ENCODE results near the gene COL8A1. TPM values are rescaled to one million over a fixed set of nuclear protein-coding genes. Genes with fewer than 3 reads are reported as not detected.

Gene COL8A1
- total and polyA plus RNA-seq, 10 of the 15 experiments (the other 5 are each of a cell fraction or from before 2014, with no cell fraction given), result 0.04 to 0.73 (median 0.10) TPM; not detected in 5

DNA sequence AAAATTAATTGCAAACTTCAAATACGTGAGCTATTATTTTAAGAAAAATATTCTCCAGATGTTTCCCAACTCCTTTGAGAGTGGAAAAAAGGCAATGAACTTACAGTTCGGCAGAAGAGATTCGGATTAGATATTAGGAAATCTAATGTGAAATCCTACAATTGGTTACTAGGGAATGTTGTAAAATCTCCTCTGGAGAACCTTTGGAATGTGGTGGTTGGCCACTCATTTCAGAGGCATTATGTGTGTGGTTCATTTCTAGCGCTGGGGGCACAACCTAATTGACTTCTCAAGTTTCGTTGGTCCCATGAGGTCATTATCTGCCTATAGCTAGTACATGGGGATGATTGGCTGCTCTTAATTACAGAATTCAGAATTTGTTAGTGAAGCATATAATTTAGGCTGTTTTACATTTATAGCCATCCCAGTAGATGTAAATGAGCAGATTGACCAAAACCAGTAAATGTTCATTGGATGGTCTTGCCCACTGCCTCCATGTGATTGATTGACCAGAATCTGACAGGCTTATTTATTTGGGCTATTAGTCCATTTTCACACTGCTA, 144.7 kb downstream of the COL8A1 start:
- in situ Hi-C loops (cut with MboI), result no loop called here
- no TSS peak for BruUV-seq (replicated peaks)

More for the DNA sequence above, 144.7 kb downstream of the COL8A1 start:
- Histone ChIP-seq H3K79me2 (ENCODE audit: control insufficient read depth, insufficient read depth, low read length) (no peaks in the 10 kb centered on the region), H2AFZ (ENCODE audit: control insufficient read depth, low read depth, low read length) (no peak overlapping the region), H4K20me1 (ENCODE audit: control insufficient read depth, insufficient read depth) (no peaks in the 10 kb centered on the region), H3K9me3 (replicated peaks; ENCODE audit: control insufficient read depth, insufficient read depth, low read length) (no peaks in the 10 kb centered on the region), H3K27ac (ENCODE audit: control insufficient read depth, insufficient read depth) (no peak overlapping the region), H3K27me3 (replicated peaks in 1 of 2; ENCODE audit: control insufficient read depth in 2 of 2, insufficient read depth in 2 of 2, low read length in 1 of 2) (no peaks in the 10 kb centered on the region; a peak in 1 of 4 replicates), H3K4me2 (ENCODE audit: control insufficient read depth, insufficient read depth) (no peak overlapping the region), H3K4me1 (ENCODE audit: control insufficient read depth, insufficient read depth, low read length) (no peaks in the 10 kb centered on the region), H3K36me3 (ENCODE audit: control insufficient read depth in 2 of 2, insufficient read depth in 2 of 2, low read length in 1 of 2) (no peaks in the 10 kb centered on the region), H3K9ac (ENCODE audit: control insufficient read depth, insufficient read depth, low read length) (no peak overlapping the region), H3K4me3 (no peak overlapping the region)
- SMC1A ChIA-PET (ENCODE audit: uncharacterized antibody, unreplicated experiment), result interaction anchor here (1.1 kb wide), 1 partner anchor 9 kb away, joined by 3 read pairs; no protein-coding TSS in a partner anchor
- no peak for ATAC-seq
- POLR2A ChIA-PET, result interaction anchor here (0.6 kb wide), 1 partner anchor 1056 kb away, joined by 5 read pairs; no protein-coding TSS in a partner anchor
- CTCF ChIA-PET, result no interaction called here
- no peak for DNase-seq (ENCODE audit: low read depth, low spot score)
- RAD21 ChIA-PET (ENCODE audit: unreplicated experiment), result no interaction called here
- WGBS (ENCODE audit: insufficient coverage, insufficient replicate concordance, low lambda C conversion rate, missing lambda C conversion rate), result 58% methylated on average over 5 of the region's 5 CpGs
- FAIRE-seq, result no peak
- TF ChIP-seq TBL1XR1 (IDR thresholded peaks at IDR 0.05; ENCODE audit: low read depth, low read length), result no peak
- no peak for TF ChIP-seq CHD1 (IDR thresholded peaks at IDR 0.05; ENCODE audit: low read depth, low read length)
- TF ChIP-seq LARP7 (IDR thresholded peaks at IDR 0.05), result no peak
- no peak for TF ChIP-seq NRF1 (conservative IDR thresholded peaks at IDR 0.05; ENCODE audit: low read depth, low read length)
- no peak for TF ChIP-seq CBFB (IDR thresholded peaks at IDR 0.05; ENCODE audit: low read depth)
- no peak for TF ChIP-seq TAF1 (IDR thresholded peaks at IDR 0.05; ENCODE audit: borderline replicate concordance, low read depth, low read length)
- TF ChIP-seq BCL11A (IDR thresholded peaks at IDR 0.05; ENCODE audit: low read depth, low read length), result no peak
- TF ChIP-seq, protein P1, sequence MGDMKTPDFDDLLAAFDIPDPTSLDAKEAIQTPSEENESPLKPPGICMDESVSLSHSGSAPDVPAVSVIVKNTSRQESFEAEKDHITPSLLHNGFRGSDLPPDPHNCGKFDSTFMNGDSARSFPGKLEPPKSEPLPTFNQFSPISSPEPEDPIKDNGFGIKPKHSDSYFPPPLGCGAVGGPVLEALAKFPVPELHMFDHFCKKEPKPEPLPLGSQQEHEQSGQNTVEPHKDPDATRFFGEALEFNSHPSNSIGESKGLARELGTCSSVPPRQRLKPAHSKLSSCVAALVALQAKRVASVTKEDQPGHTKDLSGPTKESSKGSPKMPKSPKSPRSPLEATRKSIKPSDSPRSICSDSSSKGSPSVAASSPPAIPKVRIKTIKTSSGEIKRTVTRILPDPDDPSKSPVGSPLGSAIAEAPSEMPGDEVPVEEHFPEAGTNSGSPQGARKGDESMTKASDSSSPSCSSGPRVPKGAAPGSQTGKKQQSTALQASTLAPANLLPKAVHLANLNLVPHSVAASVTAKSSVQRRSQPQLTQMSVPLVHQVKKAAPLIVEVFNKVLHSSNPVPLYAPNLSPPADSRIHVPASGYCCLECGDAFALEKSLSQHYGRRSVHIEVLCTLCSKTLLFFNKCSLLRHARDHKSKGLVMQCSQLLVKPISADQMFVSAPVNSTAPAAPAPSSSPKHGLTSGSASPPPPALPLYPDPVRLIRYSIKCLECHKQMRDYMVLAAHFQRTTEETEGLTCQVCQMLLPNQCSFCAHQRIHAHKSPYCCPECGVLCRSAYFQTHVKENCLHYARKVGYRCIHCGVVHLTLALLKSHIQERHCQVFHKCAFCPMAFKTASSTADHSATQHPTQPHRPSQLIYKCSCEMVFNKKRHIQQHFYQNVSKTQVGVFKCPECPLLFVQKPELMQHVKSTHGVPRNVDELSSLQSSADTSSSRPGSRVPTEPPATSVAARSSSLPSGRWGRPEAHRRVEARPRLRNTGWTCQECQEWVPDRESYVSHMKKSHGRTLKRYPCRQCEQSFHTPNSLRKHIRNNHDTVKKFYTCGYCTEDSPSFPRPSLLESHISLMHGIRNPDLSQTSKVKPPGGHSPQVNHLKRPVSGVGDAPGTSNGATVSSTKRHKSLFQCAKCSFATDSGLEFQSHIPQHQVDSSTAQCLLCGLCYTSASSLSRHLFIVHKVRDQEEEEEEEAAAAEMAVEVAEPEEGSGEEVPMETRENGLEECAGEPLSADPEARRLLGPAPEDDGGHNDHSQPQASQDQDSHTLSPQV (IDR thresholded peaks at IDR 0.05), result no peak
- no peak for TF ChIP-seq ATF3 (IDR thresholded peaks at IDR 0.05; ENCODE audit: borderline replicate concordance, extremely low read depth, low read depth, low read length)
- TF ChIP-seq ZNF274 (IDR thresholded peaks at IDR 0.05; ENCODE audit: insufficient read depth, insufficient read length), result no peak
- intact Hi-C loops (cut with micrococcal nuclease; ENCODE audit: unreplicated experiment), result no loop called here

All from GM12878 (cell line).